ENCODE measurements around the gene ETFA.

Gene ETFA

GRCh38 chr15:76299786-76300185 lies 11.5 kb downstream of the ETFA start:
- no peak for TF ChIP-seq FOXM1 (IDR thresholded peaks at IDR 0.05; ENCODE audit: borderline replicate concordance, low read depth)
- no peak for TF ChIP-seq RAD21 (IDR thresholded peaks at IDR 0.05; ENCODE audit: low read depth)
- TF ChIP-seq USF1 (IDR thresholded peaks at IDR 0.05): no peak
- TF ChIP-seq TAF1 (IDR thresholded peaks at IDR 0.05; ENCODE audit: low read depth): no peak
- no peak for TF ChIP-seq YY1 (IDR thresholded peaks at IDR 0.05; ENCODE audit: low read depth)
- no peak for TF ChIP-seq MAX (IDR thresholded peaks at IDR 0.05)
- no peak for TF ChIP-seq NFIC (IDR thresholded peaks at IDR 0.05)
- no peak for TF ChIP-seq ZBTB7A (IDR thresholded peaks at IDR 0.05; ENCODE audit: low read depth)
- no peak for TF ChIP-seq TEAD4 (IDR thresholded peaks at IDR 0.05)
- no peak for TF ChIP-seq TCF12 (IDR thresholded peaks at IDR 0.05; ENCODE audit: low read depth)
- TF ChIP-seq EP300 (IDR thresholded peaks at IDR 0.05; ENCODE audit: borderline replicate concordance): no peak
- no peak for TF ChIP-seq REST (IDR thresholded peaks at IDR 0.05; ENCODE audit: low read depth)
- no peak for TF ChIP-seq CREB1 (IDR thresholded peaks at IDR 0.05; ENCODE audit: low read depth)
- TF ChIP-seq CEBPB (IDR thresholded peaks at IDR 0.05): no peak

- TF ChIP-seq USF1 (IDR thresholded peaks at IDR 0.05): no peak
- TF ChIP-seq CEBPB (IDR thresholded peaks at IDR 0.05): no peak
- TF ChIP-seq ZBTB7A (IDR thresholded peaks at IDR 0.05; ENCODE audit: low read depth): no peak
- no peak for TF ChIP-seq YY1 (IDR thresholded peaks at IDR 0.05; ENCODE audit: low read depth)
- TF ChIP-seq MAX (IDR thresholded peaks at IDR 0.05): no peak
- no peak for TF ChIP-seq EP300 (IDR thresholded peaks at IDR 0.05; ENCODE audit: borderline replicate concordance)
- TF ChIP-seq TAF1 (IDR thresholded peaks at IDR 0.05; ENCODE audit: low read depth): no peak
- no peak for TF ChIP-seq NFIC (IDR thresholded peaks at IDR 0.05)
- no peak for TF ChIP-seq CREB1 (IDR thresholded peaks at IDR 0.05; ENCODE audit: low read depth)
- no peak for TF ChIP-seq RAD21 (IDR thresholded peaks at IDR 0.05; ENCODE audit: low read depth)
- no peak for TF ChIP-seq TCF12 (IDR thresholded peaks at IDR 0.05; ENCODE audit: low read depth)
- no peak for TF ChIP-seq FOXM1 (IDR thresholded peaks at IDR 0.05; ENCODE audit: borderline replicate concordance, low read depth)
- no peak for TF ChIP-seq REST (IDR thresholded peaks at IDR 0.05; ENCODE audit: low read depth)
- TF ChIP-seq EGR1 (IDR thresholded peaks at IDR 0.05): no peak
- TF ChIP-seq TEAD4 (IDR thresholded peaks at IDR 0.05): no peak
These were observed 12.3 kb downstream of the ETFA start for GRCh38 chr15:76298986-76299385.

- TF ChIP-seq ZBTB7A (IDR thresholded peaks at IDR 0.05; ENCODE audit: low read depth) (no peak), USF1 (IDR thresholded peaks at IDR 0.05) (no peak), EGR1 (IDR thresholded peaks at IDR 0.05) (no peak), MAX (IDR thresholded peaks at IDR 0.05) (no peak), RAD21 (IDR thresholded peaks at IDR 0.05; ENCODE audit: low read depth) (no peak), TAF1 (IDR thresholded peaks at IDR 0.05; ENCODE audit: low read depth) (no peak), CREB1 (IDR thresholded peaks at IDR 0.05; ENCODE audit: low read depth) (no peak), TEAD4 (IDR thresholded peaks at IDR 0.05) (no peak), NFIC (IDR thresholded peaks at IDR 0.05) (no peak), CEBPB (IDR thresholded peaks at IDR 0.05) (no peak), REST (IDR thresholded peaks at IDR 0.05; ENCODE audit: low read depth) (no peak), EP300 (IDR thresholded peaks at IDR 0.05; ENCODE audit: borderline replicate concordance) (no peak), TCF12 (IDR thresholded peaks at IDR 0.05; ENCODE audit: low read depth) (no peak), YY1 (IDR thresholded peaks at IDR 0.05; ENCODE audit: low read depth) (no peak), FOXM1 (IDR thresholded peaks at IDR 0.05; ENCODE audit: borderline replicate concordance, low read depth) (no peak)
These were observed 14.4 kb downstream of the ETFA start for GRCh38 chr15:76296849-76297248.
